Left forelimb (tissue), 1 donor: Measurements from ENCODE around the gene WDR82.
"Not testable (repeated sequence)": the region's sequence is repeated elsewhere in the genome, so short reads cannot be mapped to it uniquely, and the experiment has no call there.

ENCODE experiments used
- DNase-seq: peaks from one replicate; pipeline ENCODE4 v3.0.0-alpha.2; 2018; ENCODE audit warnings: low spot score

Gene WDR82

GRCh38 chr3:52288674-52289073 is 10.2 kb upstream of the WDR82 start:
- no peak for DNase-seq

DNA sequence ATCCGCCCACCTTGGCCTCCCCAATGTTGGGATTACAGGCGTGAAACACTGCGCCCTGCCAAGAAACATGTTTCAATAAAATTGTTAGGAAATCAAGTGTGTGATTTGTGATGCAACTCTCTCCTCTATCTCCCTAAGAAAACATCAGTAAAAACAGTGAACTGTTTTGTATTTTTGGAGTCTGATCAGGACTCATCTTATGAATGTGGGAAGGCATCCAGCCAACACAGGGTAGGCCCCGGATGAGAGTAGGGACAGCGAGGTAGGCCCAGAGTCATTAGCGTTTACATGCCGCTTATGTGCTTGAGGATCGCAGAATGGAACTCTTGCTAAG is 8.3 kb upstream of the WDR82 start:
- DNase-seq, result no peak

DNA sequence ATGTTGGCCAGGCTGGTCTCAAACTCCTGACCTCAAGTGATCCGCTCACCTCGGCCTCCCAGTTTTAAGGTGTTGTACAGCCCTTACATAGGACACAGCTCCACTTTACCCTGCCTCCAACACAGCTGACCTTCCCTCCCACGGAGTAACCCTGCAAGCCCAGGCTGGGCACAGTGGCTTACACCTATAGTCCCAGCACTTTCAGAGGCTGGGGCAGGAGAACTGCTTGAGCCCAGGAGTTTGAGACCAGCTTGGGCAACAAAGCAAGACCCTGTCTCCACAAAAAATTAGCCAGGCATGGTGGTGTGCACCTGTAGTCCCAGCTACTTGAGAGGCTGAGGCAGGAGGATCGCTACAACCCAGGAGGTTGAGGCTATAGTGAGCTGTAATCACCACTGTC is 5.6 kb upstream of the WDR82 start:
- not testable (repeated sequence) for DNase-seq

- DNase-seq, result no peak
These were observed 4.9 kb upstream of the WDR82 start for GRCh38 chr3:52283306-52283705.

GRCh38 chr3:52281981-52282801 is 3.7 kb upstream of the WDR82 start:
- DNase-seq, result no peak

- DNase-seq, result no peak
These were observed 1.6 kb upstream of the WDR82 start for GRCh38 chr3:52280050-52280461.

DNA sequence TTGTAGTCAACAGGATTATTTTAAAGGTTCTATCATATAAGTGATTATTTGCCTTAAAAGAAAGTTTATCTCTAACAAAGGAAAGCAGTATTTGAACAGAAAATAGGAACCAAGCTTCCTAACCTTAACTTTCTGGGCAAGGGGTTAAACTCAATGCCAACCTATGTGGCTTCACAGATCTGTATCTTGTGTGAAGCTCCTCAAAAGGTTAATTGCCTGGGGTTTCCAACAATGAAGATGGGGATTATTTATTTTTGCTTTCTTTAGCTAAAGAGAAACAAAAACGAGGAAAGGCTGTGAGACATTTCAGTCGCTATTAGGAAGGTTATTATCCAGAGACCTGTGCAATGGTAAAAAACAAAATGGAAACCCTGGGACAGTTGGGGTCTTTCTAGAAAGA is 1.1 kb upstream of the WDR82 start:
- DNase-seq, result no peak

- no peak for DNase-seq
These were observed 408 bp downstream of the WDR82 start for GRCh38 chr3:52277972-52278509.

DNA sequence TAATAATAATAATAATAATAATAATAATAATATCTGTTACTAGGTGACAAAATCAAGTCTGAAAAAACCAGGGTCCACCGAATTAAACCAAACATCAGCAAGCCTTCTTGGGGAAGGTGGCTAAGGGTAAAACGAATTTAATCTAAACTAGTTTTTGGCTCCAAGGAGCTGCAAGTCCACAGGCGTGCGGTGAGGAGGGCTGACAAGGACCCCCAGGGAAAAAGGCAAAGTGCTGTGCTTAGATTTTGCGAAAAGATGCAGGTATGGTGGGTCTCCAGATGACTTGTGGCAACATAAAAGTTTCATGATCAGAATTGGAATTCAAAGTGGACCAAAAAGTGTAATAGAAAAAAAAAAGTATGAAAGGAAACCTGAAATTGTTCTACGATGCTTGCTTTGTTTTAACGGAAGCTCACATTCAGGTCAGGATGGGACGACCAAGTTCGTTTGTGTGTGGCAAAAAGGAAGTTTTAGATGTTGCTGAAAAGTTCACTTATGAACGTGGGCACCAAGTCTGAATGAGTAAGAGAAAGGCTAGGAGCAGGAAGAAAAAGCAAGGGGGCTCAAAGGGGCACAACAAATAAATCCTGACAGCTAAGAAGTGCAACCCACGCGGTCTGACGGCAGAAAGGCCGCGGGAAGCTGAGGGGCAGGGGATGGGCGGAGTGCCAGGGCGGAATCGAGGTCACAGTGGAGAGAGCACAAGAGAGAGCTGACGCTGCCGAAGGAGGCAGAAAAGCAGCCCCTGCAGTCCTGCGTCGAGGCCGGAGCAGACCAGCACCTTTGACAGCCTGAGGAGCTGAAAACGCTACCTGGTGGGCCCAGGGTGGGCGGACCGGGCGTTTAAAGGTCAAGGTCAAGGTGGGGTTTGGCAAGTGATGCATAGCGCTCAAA is 1.1 kb downstream of the WDR82 start:
- no peak for DNase-seq

- DNase-seq, result not testable (repeated sequence)
These were observed 3.7 kb downstream of the WDR82 start for GRCh38 chr3:52274781-52275180.

DNA sequence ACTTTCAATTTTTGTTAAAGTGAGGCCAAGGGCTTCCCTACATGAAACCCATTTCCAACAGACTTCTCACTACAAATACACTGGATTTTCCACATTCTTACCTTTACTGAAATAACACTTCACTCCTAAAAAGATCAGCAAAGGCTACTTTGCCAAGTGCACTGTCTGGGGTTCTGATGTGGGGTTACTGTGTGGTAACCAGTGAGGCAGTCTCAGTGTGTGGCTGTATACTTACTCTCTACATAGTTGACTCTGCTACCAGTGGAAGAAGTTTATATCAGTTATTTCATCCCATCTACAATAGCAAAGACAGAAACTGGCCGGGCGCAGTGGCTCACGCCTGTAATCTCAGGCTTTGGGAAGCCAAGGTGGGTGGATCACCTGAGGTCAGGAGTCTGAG is 5.6 kb downstream of the WDR82 start:
- DNase-seq, result no peak

DNA sequence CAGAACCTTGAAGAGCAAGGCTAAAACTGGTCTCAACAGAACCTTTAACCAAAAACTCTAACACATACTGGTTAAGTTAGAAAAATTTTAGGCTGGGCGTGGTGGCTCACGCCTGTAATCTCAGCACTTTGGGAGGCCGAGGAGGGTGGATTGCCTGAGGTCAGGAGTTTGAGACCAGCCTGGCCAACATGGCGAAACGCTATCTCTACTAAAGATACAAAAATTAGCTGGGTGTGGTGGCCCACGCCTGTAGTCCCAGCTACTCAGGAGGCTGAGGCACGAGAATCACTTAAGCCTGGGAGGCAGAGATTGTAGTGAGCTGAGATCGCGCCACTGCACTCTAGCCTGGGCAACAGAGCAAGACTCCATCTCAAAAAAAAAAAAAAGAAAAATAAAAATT is 6.3 kb downstream of the WDR82 start:
- DNase-seq, result not testable (repeated sequence)

GRCh38 chr3:52270252-52270754 is 8.1 kb downstream of the WDR82 start:
- DNase-seq, result no peak

DNA sequence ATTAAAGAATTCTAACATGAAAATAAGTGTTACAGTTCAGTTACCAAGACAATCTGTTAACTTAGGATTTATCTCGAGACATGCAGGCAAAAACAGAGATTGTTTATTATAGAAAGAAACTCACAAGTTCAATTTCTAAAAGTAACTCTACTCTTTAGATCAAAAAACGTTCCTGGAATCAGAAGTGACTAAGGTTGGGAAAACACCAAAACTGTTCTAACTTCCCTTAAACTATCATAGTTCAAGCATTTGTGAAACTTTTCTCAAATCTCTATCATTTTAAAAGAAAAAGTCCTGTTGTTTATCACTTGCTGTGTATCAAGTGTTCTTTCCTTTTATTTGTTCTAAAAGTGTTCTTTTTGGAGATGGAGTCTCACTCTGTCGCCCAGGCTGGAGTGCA is 8.7 kb downstream of the WDR82 start:
- DNase-seq, result no peak

DNA sequence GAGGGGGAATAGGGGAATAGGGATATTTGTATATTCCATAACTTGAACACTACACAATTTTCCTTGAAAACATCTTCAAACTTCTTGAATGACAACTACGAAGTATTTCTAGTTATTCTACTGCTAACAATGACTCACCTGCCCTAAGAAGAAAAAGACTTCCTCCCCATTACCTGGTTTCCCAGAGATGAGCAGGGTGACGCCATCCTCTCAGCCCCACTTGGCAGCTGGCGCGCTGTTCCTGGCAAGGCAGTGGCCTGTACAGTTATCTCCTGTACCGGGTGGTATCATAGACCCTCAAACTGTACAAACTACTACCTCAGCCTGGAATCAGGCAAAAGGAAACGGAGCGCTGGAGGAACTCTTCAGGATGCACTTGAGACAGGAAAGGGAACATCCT is 10.4 kb downstream of the WDR82 start:
- DNase-seq, result no peak

DNA sequence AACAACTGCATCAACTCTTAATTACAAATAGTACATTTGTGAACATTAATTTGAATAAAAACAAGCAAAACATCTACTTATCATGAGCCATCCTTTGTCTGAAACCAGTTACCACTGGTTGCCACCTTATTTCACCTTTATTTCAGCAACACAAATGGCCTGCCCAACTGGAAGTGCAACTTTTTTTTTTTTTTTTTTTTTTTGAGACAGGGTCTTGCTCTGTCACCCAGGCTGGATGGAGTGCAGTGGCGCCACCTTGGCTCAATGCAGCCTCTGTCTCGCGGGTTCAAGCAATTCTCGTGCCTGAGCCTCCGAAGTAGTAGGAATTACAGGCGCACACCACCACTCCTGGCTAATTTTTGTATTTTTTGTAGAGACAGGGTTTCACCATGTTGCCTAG is 13.1 kb downstream of the WDR82 start:
- no peak for DNase-seq

GRCh38 chr3:52262447-52262846 is 16.0 kb downstream of the WDR82 start:
- no peak for DNase-seq

GRCh38 chr3:52259448-52259847 is 19.0 kb downstream of the WDR82 start:
- no peak for DNase-seq

DNA sequence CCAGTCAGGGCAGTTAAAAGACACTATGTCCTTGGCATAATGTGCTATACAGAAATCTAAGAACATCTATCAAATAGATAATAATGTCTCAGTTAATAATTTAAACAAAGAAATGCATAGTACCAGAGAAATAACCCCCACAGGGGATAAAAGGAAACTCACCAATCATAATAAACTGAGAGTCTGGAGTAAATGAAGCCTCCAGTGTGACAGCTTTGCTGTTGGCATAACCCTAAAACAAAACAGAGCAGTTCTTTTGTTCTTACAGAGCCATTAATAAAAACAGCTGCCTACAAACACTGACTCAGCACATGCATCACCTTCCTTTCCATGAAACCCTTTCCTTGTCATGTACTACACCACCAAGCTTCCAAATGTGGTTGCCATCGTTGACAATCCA is 19.4 kb downstream of the WDR82 start:
- DNase-seq, result no peak

DNA sequence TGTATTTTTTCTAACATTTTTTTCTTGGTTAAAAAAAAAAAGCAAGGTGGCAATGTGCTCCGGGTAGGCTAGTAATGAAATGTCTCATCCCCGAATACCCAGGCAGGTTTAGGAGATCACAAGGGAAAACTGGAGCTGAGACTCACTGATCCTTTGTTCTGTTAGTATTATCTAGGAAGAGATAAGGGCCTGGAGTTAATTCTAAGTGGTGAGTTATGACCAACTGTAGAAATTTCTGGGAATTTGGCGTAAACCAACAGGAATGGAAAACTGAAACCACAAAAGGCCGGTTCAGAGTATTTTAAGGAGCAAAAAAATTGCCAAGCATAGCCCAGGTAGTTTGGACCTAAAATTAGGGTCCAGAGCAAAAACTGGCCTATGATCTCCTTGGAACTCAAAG is 20.5 kb downstream of the WDR82 start:
- DNase-seq, result no peak

DNA sequence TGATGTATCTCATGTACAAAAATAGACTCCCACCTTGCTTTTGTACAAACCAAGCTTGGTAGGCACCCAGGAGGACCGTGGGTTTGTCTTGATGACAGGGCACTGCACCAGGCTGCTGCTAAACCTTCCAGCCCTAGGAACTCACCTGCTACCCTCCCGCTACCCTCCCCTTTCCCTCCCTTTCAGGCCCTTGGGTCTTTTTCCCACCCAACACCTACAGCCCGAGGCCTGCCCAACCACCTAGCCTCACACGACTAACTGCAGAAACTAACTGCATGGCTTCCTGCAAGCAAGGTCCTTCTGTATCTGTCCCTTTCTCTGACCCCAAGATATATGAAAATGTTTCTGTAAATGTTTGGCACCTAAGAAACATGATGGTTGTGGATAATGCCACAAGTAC is 21.8 kb downstream of the WDR82 start:
- no peak for DNase-seq

DNA sequence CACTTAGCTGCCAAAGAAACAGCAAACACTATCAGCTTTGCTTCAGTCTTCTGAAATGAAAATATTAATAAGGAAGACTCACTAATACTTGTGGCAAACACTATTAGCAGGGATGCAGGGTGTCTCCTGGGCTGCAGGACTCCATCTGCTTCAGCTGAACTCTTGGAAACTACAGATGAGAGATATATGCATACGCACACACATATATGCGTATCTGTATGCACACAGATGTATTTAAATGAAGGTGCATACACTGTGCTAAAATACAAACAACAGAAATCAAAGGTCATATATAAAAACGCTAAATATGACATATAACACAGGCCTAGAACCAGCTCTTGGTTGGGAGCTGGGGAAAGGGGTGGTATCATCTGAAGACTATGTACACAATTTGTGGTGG is 22.3 kb downstream of the WDR82 start:
- no peak for DNase-seq

GRCh38 chr3:52254608-52255007 is 23.8 kb downstream of the WDR82 start:
- DNase-seq, result no peak
